NK-92 (cell line): ENCODE measurements around the gene MYH9.

Source experiments
- DNase-seq: peaks from one replicate; lab custom pipeline; 2025; ENCODE audit not compliant: unreplicated experiment; lab: John Stamatoyannopoulos, UW

Gene MYH9

GRCh38 chr22:36332623-36333332 lies 55.0 kb downstream of the MYH9 start:
- no peak for DNase-seq

- no peak for DNase-seq
These were observed 55.7 kb downstream of the MYH9 start for GRCh38 chr22:36331912-36332622.

GRCh38 chr22:36331306-36331911 lies 56.4 kb downstream of the MYH9 start:
- DNase-seq = no peak

GRCh38 chr22:36330655-36331305 lies 57.0 kb downstream of the MYH9 start:
- no peak for DNase-seq

GRCh38 chr22:36330127-36330526 lies 57.6 kb downstream of the MYH9 start:
- no peak for DNase-seq

- DNase-seq = no peak
These were observed 58.3 kb downstream of the MYH9 start for GRCh38 chr22:36329254-36330078.

- no peak for DNase-seq
These were observed 59.0 kb downstream of the MYH9 start for GRCh38 chr22:36328635-36329253.

GRCh38 chr22:36327922-36328551 lies 59.7 kb downstream of the MYH9 start:
- no peak for DNase-seq

- DNase-seq = no peak
These were observed 61.3 kb downstream of the MYH9 start for GRCh38 chr22:36326178-36327161.

- DNase-seq = no peak
These were observed 62.4 kb downstream of the MYH9 start for GRCh38 chr22:36325154-36326031.

GRCh38 chr22:36324414-36324813 lies 63.4 kb downstream of the MYH9 start:
- DNase-seq = no peak

GRCh38 chr22:36323855-36324331 lies 63.9 kb downstream of the MYH9 start:
- DNase-seq = no peak

GRCh38 chr22:36323182-36323854 lies 64.4 kb downstream of the MYH9 start:
- DNase-seq = no peak

- DNase-seq = no peak
These were observed 65.2 kb downstream of the MYH9 start for GRCh38 chr22:36322602-36322915.

- no peak for DNase-seq
These were observed 65.8 kb downstream of the MYH9 start for GRCh38 chr22:36321797-36322601.

- no peak for DNase-seq
These were observed 67.2 kb downstream of the MYH9 start for GRCh38 chr22:36320553-36320952.
